RCC 7860 (cell line): ENCODE data around the gene ZNF277.

Source experiments
- DNase-seq: peaks from one replicate; pipeline ENCODE4 v3.0.0-alpha.2; 2015; ENCODE audit warnings: low spot score
- FAIRE-seq: peaks from 2 replicates; lab custom pipeline; 2012; peaks lifted over from hg19 to GRCh38; lab: Jason Lieb, UNC

Gene ZNF277

DNA sequence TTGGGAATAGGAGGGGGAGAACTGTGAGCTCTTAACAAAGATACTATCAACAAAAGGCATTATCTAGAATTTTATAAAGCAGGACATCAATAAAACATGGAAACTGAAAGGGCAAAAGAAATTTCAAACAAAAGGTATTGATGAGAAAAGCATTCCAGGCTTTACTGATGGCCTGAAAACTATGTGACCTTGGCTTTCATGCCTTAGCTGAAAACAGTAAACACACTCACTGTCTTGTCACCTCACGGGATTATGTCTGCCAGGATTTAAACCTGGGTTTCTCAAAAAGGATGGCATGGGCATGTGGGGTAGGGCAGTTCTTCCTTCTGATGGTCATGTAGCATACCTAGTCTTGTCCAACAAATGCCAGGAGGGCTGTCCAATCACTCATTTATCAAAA is 23.2 kb upstream of the ZNF277 start:
- FAIRE-seq: no peak
- DNase-seq: no peak

GRCh38 chr7:112184455-112184854 is 22.0 kb upstream of the ZNF277 start:
- FAIRE-seq (no peak), DNase-seq (no peak)

DNA sequence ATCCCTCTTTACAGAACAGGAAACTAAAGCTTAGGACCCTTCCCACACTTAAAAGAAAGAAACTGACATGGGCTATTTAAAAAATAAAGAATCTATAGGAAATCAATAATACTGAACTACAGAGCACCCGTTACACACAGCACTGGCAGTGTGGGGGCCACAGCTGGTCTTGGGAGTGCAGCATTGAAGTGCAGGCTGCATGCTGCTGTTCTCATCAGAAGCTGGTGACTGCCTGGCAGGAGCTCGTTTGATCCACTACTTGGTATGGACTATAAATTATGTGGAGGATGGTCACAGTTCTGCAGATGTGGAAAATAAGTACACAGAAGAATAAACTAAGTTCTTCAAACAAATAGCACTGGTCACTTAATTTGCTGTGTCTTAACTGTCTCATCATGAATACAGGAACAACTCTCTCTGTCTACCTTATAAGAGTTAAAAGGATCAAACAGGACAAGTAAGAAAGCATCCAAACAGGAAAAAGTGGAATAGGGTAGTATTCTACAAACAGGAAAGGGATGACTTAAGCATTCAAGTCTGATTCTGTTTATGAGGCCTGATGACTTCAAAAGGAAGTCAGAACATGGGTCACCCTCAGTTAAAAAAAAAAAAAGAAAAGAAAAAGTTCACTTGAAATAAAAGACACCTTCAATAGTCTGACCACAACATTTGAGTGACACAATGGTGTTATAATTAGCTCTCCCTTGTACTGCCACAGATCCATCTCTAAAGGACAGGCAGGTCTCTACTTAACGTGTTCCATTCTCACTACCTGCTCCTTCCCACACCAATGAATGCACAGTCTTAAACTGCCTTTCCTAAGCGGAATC is 21.3 kb upstream of the ZNF277 start:
- DNase-seq: no peak
- FAIRE-seq: no peak

- FAIRE-seq: no peak
- DNase-seq: no peak
Observed at GRCh38 chr7:112186300-112186699, 20.2 kb upstream of the ZNF277 start.

- no peak for FAIRE-seq
- no peak for DNase-seq
Observed at GRCh38 chr7:112188257-112188656, 18.2 kb upstream of the ZNF277 start.

DNA sequence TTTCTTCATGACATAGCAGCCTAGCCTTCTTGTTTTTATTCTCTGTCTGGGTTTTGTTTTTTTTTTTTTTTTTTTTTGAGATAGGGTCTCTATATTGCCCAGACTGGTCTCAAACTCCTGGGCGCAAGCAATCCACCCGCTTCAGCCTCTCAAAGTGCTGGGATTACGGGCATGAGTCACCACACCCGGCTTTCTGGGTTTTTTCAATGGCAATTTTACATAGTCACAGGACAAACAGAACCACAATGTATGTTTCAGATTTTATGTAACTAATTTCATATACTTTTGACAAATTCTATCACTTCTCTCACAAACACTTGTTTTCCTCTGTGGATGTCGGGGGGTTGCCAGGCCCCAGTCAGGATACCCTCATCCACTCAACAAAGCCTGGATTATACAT is 16.8 kb upstream of the ZNF277 start:
- no peak for DNase-seq
- no peak for FAIRE-seq

DNA sequence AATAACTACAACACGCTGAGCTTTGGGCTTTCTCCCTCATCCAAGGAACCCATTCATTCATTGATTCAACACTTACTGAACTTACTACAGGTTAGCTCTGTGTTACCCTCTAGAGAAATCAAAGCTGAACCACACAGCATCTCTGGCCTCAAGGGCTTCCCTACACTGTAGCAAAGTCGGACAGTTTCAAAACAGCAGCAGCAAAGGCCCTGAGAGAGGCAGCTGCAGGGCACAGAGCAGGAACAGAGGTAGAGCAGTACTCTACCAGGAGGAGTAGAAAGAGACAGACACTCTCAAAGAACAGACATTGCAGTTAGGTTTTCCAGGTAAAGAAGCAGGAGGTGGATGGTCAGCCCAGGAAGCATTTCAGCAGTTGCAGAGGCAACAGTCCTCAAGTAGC is 16.4 kb upstream of the ZNF277 start:
- no peak for DNase-seq
- FAIRE-seq: no peak

DNA sequence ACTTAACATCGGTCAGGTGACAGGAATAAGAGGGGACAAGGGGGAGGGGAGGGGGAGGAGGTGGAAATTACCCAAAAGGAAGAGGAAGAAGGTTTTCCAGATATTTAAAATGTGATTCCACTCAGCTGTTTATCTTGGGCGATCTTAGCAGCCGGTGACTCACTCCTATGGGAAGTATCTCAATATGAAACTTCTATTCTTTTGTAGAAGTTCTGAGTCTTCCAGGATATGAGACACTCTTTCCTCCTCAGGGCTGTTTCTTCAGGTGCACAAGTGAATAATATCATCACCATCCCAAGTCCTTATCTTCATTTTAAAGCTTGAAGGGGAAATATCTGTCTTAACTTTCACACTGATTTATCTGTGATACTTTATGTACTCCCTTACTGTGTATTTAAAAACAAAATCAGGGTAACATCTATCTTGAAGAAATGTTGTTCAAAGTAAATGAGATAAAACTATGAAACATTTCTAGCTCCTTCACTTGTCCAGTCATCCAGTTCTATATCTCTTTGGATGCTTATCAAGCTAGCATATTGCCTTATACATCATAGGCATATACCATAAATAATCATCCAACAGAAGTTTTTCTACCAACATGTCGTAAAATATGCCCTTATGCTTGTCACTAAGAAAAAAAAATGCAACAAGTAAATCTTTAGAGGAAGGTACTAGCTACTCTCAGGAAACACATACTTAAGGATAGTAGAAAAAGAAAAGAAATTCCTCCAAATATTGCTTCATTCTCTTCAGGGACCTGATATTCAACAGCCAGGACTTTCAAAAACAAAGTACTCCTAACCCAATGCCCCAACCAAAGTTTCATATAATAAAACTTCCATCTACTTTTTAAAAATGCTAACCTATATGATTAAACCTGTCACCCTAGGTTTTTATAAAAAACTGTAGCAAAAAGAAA is 14.0 kb upstream of the ZNF277 start:
- peak; percentile 52 for FAIRE-seq
- DNase-seq: peak; percentile 47

- FAIRE-seq (no peak), DNase-seq (no peak)
Observed at GRCh38 chr7:112193915-112194502, 12.5 kb upstream of the ZNF277 start.

- no peak for DNase-seq
Observed at GRCh38 chr7:112195717-112196116, 10.8 kb upstream of the ZNF277 start.

GRCh38 chr7:112197322-112197721 is 9.2 kb upstream of the ZNF277 start:
- FAIRE-seq (no peak), DNase-seq (no peak)

More at GRCh38 chr7:112195717-112196116, 10.8 kb upstream of the ZNF277 start:
- no peak for FAIRE-seq

DNA sequence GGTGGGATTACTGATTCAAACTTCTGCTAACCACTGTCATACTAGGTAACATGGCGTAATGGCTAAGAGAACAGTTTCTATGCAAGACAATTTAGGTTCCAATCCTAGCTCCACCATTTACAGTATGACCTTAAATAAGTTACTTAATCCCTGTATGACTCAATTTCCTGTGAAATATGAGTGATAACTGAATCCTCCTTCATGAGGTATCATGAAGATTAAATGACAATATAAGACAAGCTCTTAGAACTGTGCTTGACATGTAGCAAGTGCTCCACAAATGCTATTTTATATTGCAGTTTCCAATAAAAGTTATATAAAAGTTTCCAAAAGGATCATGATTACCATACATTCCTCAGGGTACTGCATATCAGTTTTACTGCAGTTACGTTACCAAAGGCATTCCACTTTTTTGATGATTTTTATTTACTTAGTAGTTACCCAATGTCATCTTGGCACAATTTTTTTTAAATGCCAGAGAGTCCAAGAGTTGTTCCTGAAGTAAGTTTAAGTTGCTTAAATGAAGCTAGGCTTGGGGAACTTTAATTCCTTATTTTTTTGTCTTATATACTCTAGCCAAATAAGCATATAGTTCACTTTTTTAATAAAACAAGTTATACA is 7.3 kb upstream of the ZNF277 start:
- FAIRE-seq: peak; percentile 36

DNA sequence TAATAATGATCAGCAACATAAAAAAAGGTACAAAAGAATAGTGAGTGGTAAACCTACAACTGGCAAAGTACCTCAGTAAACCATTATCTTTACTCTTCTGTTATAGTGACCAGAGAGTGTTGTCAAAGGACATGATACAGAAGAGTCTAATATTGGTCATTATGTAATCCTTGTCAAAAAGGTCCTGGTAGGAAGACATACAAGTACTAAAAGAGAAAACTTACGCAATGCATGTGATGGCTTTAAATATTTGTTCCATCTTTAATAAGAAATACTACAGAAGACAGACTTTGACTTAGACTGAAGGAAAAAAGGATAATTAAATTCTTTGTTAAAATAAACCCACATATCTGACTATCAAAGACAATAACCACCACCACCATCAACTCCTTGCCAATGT is 6.8 kb upstream of the ZNF277 start:
- DNase-seq (no peak), FAIRE-seq (no peak)

More for the DNA sequence above, 7.3 kb upstream of the ZNF277 start:
- peak; percentile 46 for DNase-seq

DNA sequence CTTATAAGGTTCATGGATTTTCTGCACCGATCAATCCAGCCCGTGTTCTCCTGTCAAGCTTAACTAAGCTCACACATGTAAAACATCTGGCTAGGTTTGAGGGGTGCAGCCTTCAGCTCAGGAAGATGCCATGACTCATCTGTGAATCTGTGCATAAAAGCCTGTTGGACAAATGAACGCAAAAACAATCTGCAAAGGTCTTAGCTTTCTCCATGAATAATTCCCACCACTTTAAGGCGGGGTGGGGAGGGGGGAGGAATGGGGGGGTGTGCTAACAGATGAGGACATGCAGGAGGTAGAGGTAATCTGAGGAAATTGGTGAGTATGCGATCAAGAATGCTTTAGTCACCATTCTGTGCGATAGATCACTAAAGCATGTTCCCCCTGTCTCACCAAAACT is 5.1 kb upstream of the ZNF277 start:
- DNase-seq (no peak), FAIRE-seq (no peak)

GRCh38 chr7:112201839-112202238 is 4.7 kb upstream of the ZNF277 start:
- FAIRE-seq (no peak), DNase-seq (no peak)

DNA sequence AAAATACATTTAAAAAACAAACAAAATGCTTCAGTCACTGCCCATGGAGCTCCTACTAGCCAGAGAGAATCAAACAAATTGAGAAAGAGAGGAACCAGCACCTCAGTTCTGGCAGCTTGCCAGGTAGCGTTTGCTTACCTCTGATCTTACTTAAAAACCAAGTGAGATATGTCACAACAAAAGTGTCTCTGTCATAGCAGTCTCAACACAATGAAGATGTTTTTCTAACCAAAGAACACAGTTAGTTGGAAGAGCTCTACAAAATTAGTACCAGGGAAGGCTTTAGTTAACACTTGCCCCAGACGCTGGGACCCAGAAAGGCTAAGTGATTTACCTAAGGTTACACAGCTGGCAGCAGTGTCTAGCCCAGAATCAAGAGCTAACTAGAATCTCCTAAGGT is 3.7 kb upstream of the ZNF277 start:
- no peak for FAIRE-seq
- no peak for DNase-seq

- FAIRE-seq: no peak
- DNase-seq: no peak
Observed at GRCh38 chr7:112203365-112203739, 3.1 kb upstream of the ZNF277 start.

DNA sequence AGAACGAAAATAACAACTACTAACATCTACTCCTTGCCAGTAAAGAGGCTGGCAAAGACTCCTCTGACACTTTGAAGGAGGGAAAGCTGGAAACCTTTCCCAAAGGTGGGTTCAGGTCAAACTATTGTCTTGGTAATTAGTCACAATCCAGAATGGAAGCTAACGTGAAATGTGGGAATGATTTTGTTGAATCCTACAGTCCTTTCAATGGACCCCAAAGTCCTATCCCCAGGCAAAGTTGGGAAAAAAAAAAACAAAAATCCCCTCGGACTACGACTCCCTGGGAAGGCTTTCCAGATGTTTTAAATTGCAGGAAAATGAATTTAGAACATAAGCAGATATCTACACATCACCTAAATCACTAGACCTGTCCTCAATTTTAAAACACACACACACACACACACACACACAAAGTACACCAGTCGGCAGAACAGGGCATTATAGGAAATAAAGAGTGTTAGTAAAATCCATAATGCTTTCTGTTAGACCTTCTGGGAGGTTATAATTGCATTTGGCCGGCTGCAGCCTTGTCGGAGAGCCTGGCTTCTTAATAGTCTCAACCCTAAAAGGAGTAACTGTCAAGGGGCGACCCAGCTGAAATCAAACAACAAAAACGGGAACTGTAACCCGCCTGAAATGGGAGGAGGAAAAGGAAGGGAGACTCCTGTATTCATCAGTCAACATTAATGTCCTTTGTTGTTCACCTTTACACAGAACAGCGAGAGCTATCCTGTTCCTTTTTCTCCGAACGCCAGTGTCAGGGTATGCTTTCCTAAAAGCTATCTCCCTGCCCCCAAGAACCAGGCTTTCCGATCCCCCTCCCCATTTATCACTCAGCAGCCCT is 1.8 kb upstream of the ZNF277 start:
- no peak for DNase-seq

DNA sequence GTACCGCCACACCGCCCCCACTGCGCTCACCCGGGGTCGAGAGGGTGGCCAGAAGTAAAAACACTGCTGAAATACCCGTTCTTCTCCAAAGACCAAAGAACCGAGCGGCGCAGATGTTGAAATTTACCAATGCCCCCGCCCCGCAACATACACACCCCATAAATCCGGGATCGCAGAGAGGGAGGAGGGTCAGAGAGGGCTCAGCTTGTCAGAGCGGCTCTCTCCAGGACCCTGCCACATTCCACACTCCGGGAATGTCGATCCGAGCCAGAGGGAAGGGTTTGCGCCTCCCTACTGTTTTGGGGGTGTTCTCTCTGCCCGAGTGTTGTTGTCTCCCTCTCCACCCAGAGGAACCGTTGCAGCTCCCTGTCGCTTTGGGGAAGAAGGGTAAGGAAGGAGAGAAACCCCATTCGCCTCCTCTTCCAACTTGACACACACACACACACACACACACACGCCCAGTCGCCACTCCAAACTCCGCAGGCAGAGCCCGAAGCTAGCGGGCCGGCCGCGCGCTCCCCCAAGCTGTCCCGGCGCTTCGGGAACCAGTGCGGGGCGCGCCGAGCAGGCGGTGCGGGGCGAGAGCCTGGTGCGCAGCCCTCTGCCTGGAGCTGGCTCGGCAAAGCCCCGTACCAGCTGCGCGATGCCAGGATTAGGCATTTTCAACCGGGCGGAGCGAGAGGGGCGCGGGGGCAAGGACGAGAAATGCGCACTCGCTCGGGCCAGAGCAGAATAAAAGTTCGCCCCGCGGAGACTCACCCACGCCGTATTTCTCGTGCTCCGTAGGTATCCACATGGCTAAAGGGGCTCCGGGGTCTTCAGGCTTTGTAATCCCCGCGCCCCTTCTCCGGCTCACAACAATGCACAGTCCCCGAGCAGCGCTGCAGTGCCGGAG is 905 bp upstream of the ZNF277 start:
- DNase-seq (no peak), FAIRE-seq (no peak)

More for the DNA sequence above, 1.8 kb upstream of the ZNF277 start:
- no peak for FAIRE-seq
